Astrocyte (in vitro differentiated cells and primary cell): ENCODE results near the gene SNAI3. TPM values are rescaled to one million over a fixed set of nuclear protein-coding genes. Genes with fewer than 3 reads are reported as not detected.
A peak's percentile ranks its signal among the peaks of the same experiment; 100 is the strongest.

Source experiments
- DNase-seq: peaks from one replicate; pipeline ENCODE4 v3.0.0-alpha.2; 2010; ENCODE audit warnings: low read depth
- FAIRE-seq: peaks from 2 replicates; lab custom pipeline; 2011; peaks lifted over from hg19 to GRCh38; lab: Jason Lieb, UNC
- H2AFZ ChIP-seq: 2 replicates; pipeline ENCODE4 v1.6.0; 2012; ENCODE audit warnings: low read depth, low read length, inconsistent platforms
- H3K27ac ChIP-seq: 2 replicates; pipeline ENCODE4 v1.5.1; 2011; ENCODE audit warnings: low read depth, low read length, inconsistent platforms
- H3K27me3 ChIP-seq: 2 replicates; pipeline ENCODE4 v1.6.0; 2011; ENCODE audit warnings: low read length, inconsistent platforms; ENCODE audit not compliant: insufficient read depth
- H3K36me3 ChIP-seq: 2 replicates; pipeline ENCODE4 v1.5.1; 2011; ENCODE audit warnings: low read length, inconsistent platforms; ENCODE audit not compliant: insufficient read depth
- H3K4me1 ChIP-seq: 2 replicates; pipeline ENCODE4 v1.5.1; 2011; ENCODE audit warnings: low read length, inconsistent platforms; ENCODE audit not compliant: insufficient read depth
- H3K4me2 ChIP-seq: 2 replicates; pipeline ENCODE4 v1.6.0; 2012; ENCODE audit warnings: low read length, inconsistent platforms
- H3K4me3 ChIP-seq: 2 replicates; pipeline ENCODE4 v1.5.1; 2011; ENCODE audit warnings: low read depth, mild to moderate bottlenecking, low read length, inconsistent platforms; ENCODE audit not compliant: insufficient read depth
- H3K79me2 ChIP-seq: 2 replicates; pipeline ENCODE4 v1.6.0; 2012; ENCODE audit warnings: mild to moderate bottlenecking, low read length, inconsistent platforms; ENCODE audit not compliant: insufficient read depth
- H3K9ac ChIP-seq: 2 replicates; pipeline ENCODE4 v1.6.0; 2012; ENCODE audit warnings: mild to moderate bottlenecking, low read length, inconsistent platforms
- H3K9me3 ChIP-seq: 2 replicates; pipeline ENCODE4 v1.5.1; 2012; ENCODE audit warnings: low read depth, mild to moderate bottlenecking, low read length, inconsistent platforms; ENCODE audit not compliant: insufficient read depth
- H4K20me1 ChIP-seq: 2 replicates; pipeline ENCODE4 v1.6.0; 2012; ENCODE audit warnings: low read length, inconsistent platforms; ENCODE audit not compliant: insufficient read depth
- H3K27ac Mint-ChIP-seq: one replicate; pipeline ENCODE4 v1.8.0; 2021; ENCODE audit warnings: mild to moderate bottlenecking, mixed read lengths; ENCODE audit not compliant: unreplicated experiment
- H3K27me3 Mint-ChIP-seq: one replicate; pipeline ENCODE4 v1.8.0; 2021; ENCODE audit warnings: low read depth, mixed read lengths; ENCODE audit not compliant: unreplicated experiment
- H3K36me3 Mint-ChIP-seq: one replicate; pipeline ENCODE4 v1.8.0; 2021; ENCODE audit warnings: low read depth, mixed read lengths; ENCODE audit not compliant: unreplicated experiment
- H3K4me1 Mint-ChIP-seq: one replicate; pipeline ENCODE4 v1.8.0; 2021; ENCODE audit warnings: low read depth, mixed read lengths; ENCODE audit not compliant: unreplicated experiment
- H3K4me3 Mint-ChIP-seq: one replicate; pipeline ENCODE4 v1.8.0; 2021; ENCODE audit warnings: mild to moderate bottlenecking, moderate library complexity, mixed read lengths; ENCODE audit not compliant: unreplicated experiment
- H3K9me3 Mint-ChIP-seq: one replicate; pipeline ENCODE4 v1.8.0; 2021; ENCODE audit warnings: mild to moderate bottlenecking, mixed read lengths; ENCODE audit not compliant: unreplicated experiment
- EZH2 ChIP-seq: IDR thresholded peaks from 2 replicates; pipeline ENCODE4 v1.6.1; 2012; ENCODE audit warnings: mild to moderate bottlenecking, low read length, inconsistent platforms; ENCODE audit not compliant: insufficient read depth
- total RNA-seq: library from RNA; stranded (reverse); gene quantifications from 2 replicates; pipeline ENCODE4 v1.2.1, GENCODE V29; 2021
- TF ChIP-seq, protein P1 (sequence below): IDR thresholded peaks from 2 replicates; pipeline ENCODE4 v1.5.1; 2011; ENCODE audit warnings: low read depth, mild to moderate bottlenecking, inconsistent platforms, low read length, moderate library complexity; ENCODE audit not compliant: insufficient read depth

Gene SNAI3
- total RNA-seq, 1 donor from 2014 or later = 0.48 TPM

DNA sequence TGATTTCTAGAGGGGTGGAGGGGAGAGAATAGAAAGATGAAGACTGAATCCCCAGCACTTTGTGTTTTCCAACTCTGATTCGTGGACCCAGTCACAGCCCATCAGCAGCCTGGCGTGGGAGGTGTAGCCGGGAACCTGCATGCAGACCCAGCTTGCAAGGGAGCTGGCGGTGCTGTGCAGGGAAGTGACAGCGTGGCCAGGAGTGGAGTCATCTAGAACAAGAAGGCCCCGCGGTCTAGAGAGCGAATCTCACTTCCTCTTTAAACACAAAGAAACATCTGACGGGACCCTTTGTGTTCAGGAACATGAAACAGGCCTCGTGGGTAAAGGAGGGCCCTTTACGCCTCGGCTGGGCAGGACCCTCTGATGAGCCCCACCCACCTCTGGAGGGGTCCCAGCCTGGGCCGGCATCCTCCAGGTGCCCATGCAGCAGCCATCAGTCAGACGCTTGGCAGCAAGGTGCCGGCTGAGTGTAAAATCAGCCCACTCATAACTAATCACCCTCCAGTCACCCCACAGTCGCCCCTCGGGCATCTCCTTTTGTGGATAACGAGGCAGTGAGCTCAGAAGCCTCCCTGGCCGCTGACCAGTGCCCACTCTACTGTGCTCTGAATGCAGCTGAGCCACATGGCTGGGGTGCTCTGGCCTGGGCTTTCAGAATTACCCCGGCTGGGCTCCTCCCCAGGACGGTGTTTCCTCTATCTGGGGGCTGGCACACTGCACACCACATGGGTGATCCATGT lies 4.4 kb downstream of the SNAI3 start:
- no peak overlapping the region for H2AFZ ChIP-seq

DNA sequence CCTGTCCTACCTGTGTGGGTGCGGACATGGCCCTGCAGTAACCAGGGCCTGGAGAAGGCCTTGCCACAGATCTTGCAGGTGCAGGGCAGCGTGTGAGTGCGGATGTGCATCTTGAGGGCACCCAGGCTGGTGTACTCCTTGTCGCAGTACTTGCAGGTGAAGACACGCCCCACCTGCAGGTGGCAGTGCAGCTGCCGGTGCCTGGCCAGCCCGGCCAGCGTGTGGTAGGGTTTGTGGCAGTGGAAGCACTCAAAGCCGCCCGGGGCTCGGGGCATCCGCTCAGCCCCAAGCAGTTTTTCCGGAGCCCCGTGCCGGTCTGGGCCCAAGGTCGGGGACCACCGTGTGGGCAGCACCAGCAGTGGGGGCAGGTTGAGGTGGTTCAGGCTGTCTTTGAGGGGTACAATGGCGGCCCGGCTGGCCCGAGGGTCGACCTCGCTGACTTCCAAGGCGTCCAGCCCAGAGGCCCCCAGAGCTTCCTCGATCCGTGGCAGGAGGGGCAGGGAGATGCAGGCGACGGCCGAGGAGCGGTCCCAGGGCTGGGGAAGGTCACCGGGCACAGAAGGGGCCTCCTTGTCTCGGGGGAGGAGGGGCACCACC lies 5.1 kb downstream of the SNAI3 start:
- no peaks in the 10 kb centered on the region for H3K9me3 Mint-ChIP-seq
- Histone ChIP-seq H3K4me1 (peaks cover 5% of the 10 kb centered on the region), H4K20me1 (no peaks in the 10 kb centered on the region), H3K27ac (no peak overlapping the region), H3K4me3 (no peak overlapping the region), H3K79me2 (no peaks in the 10 kb centered on the region), H3K9ac (no peak overlapping the region), H2AFZ (no peak overlapping the region), H3K4me2 (peak overlapping the region; percentile 3), H3K36me3 (no peaks in the 10 kb centered on the region), H3K27me3 (peaks cover 12% of the 10 kb centered on the region), H3K9me3 (no peaks in the 10 kb centered on the region)
- H3K36me3 Mint-ChIP-seq = no peaks in the 10 kb centered on the region
- H3K4me3 Mint-ChIP-seq = no peak overlapping the region
- H3K27me3 Mint-ChIP-seq = peaks cover 14% of the 10 kb centered on the region
- H3K4me1 Mint-ChIP-seq = no peaks in the 10 kb centered on the region
- DNase-seq (no peak), FAIRE-seq (no peak)
- H3K27ac Mint-ChIP-seq = no peak overlapping the region
- no peak for TF ChIP-seq EZH2
- TF ChIP-seq, protein P1, sequence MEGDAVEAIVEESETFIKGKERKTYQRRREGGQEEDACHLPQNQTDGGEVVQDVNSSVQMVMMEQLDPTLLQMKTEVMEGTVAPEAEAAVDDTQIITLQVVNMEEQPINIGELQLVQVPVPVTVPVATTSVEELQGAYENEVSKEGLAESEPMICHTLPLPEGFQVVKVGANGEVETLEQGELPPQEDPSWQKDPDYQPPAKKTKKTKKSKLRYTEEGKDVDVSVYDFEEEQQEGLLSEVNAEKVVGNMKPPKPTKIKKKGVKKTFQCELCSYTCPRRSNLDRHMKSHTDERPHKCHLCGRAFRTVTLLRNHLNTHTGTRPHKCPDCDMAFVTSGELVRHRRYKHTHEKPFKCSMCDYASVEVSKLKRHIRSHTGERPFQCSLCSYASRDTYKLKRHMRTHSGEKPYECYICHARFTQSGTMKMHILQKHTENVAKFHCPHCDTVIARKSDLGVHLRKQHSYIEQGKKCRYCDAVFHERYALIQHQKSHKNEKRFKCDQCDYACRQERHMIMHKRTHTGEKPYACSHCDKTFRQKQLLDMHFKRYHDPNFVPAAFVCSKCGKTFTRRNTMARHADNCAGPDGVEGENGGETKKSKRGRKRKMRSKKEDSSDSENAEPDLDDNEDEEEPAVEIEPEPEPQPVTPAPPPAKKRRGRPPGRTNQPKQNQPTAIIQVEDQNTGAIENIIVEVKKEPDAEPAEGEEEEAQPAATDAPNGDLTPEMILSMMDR = no peak

More for the DNA sequence above, 4.4 kb downstream of the SNAI3 start:
- H3K36me3 ChIP-seq = no peaks in the 10 kb centered on the region
- H4K20me1 ChIP-seq = peaks cover 3% of the 10 kb centered on the region
- Mint-ChIP-seq H3K27ac (no peak overlapping the region), H3K27me3 (peaks cover 14% of the 10 kb centered on the region), H3K36me3 (no peaks in the 10 kb centered on the region), H3K4me1 (no peaks in the 10 kb centered on the region), H3K4me3 (no peak overlapping the region), H3K9me3 (no peaks in the 10 kb centered on the region)
- H3K79me2 ChIP-seq = no peaks in the 10 kb centered on the region
- peaks cover 9% of the 10 kb centered on the region for H3K4me1 ChIP-seq
- no peaks in the 10 kb centered on the region for H3K9me3 ChIP-seq
- TF ChIP-seq, protein P1 = no peak
- no peak for TF ChIP-seq EZH2
- no peak overlapping the region for H3K9ac ChIP-seq
- H3K27ac ChIP-seq = no peak overlapping the region
- peak overlapping the region; percentile 3 for H3K4me2 ChIP-seq
- no peak overlapping the region for H3K4me3 ChIP-seq
- FAIRE-seq (no peak), DNase-seq (no peak)
- peaks cover 12% of the 10 kb centered on the region for H3K27me3 ChIP-seq

DNA sequence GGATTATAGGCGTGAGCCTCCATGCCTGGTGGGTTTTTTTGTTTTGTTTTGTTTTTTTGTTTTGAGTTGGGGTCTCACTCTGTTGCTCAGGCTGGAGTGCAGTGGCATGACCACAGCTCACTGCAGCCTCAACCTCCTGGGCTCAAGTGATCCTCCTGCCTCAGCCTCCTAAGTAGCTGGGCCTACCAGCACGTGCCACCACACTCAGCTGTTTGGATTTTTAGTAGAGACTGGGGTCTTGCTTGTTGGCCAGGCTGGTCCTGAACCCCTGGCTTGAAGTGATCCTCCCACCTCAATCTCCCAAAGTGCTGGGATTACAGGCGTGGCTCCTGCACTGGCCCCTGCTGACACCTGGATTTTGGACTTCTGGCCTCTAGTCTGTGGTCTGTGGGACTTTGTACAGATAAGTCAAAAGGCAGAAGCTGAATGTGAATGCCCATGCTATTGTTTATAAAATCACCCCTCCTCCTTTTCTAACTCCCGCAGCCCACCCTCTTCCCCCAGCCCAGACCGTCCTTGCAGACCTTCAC lies 5.7 kb downstream of the SNAI3 start:
- Mint-ChIP-seq H3K27me3 (peaks cover 14% of the 10 kb centered on the region), H3K4me3 (no peak overlapping the region), H3K36me3 (no peaks in the 10 kb centered on the region), H3K27ac (no peak overlapping the region), H3K4me1 (no peaks in the 10 kb centered on the region), H3K9me3 (no peaks in the 10 kb centered on the region)
- Histone ChIP-seq H3K9me3 (no peaks in the 10 kb centered on the region), H3K4me3 (no peak overlapping the region), H3K36me3 (no peaks in the 10 kb centered on the region), H3K4me2 (no peak overlapping the region), H4K20me1 (no peaks in the 10 kb centered on the region), H3K27ac (no peak overlapping the region), H3K27me3 (peaks cover 12% of the 10 kb centered on the region), H3K4me1 (peaks cover 3% of the 10 kb centered on the region), H3K9ac (no peak overlapping the region), H3K79me2 (no peaks in the 10 kb centered on the region), H2AFZ (no peak overlapping the region)
- TF ChIP-seq EZH2 = no peak
- TF ChIP-seq, protein P1 = no peak
- FAIRE-seq (no peak), DNase-seq (no peak)
